NB4 (cell line): ENCODE results near the gene CES4A.

Source experiments
- POLR2A ChIP-seq: IDR thresholded peaks from 2 replicates; pipeline ENCODE4 v1.6.1; 2011; ENCODE audit warnings: mild to moderate bottlenecking; ENCODE audit not compliant: insufficient read length; ENCODE audit errors: extremely low read depth
- TF ChIP-seq, protein P1 (sequence below): IDR thresholded peaks from one replicate; pipeline ENCODE4 v1.5.1; 2012; ENCODE audit warnings: low read depth, low read length

DNA sequence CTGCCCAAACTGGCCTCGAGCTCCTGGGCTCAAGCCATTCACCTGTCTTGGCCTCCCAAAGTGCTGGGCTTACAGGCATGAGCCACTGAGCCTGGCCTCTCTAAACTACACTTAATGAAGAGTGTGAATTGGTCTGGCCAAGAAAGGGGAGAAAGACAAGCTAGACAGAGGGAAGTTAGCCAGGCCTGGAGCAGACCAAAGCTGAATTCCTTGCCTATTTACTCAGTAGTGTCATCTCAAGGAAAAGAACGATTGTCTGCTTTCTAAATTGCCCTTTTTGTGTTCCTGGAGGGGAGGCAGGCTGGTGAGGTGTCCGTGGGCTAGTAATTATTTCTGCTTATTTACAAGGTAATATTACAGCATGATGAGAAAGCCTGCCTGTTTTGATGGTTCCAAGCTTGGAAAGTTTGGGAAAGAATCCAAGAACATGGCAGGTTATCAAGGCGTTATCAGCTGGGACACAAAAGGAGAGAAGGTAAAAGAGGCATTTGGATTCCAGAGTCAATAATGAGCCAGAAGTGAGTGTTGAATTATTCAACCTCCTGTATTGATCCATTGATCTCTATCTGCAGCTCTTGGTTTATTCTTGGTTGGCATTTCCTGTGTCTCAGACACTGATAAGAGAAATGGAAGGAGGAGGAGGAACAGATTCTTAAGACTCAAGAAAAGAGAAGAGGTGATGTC, 34.3 kb downstream of the CES4A start:
- no peak for TF ChIP-seq POLR2A
- TF ChIP-seq, protein P1, sequence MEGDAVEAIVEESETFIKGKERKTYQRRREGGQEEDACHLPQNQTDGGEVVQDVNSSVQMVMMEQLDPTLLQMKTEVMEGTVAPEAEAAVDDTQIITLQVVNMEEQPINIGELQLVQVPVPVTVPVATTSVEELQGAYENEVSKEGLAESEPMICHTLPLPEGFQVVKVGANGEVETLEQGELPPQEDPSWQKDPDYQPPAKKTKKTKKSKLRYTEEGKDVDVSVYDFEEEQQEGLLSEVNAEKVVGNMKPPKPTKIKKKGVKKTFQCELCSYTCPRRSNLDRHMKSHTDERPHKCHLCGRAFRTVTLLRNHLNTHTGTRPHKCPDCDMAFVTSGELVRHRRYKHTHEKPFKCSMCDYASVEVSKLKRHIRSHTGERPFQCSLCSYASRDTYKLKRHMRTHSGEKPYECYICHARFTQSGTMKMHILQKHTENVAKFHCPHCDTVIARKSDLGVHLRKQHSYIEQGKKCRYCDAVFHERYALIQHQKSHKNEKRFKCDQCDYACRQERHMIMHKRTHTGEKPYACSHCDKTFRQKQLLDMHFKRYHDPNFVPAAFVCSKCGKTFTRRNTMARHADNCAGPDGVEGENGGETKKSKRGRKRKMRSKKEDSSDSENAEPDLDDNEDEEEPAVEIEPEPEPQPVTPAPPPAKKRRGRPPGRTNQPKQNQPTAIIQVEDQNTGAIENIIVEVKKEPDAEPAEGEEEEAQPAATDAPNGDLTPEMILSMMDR: no peak
